HCT116 (cell line): ENCODE results near the gene CACNA1C. TPM values are rescaled to one million over a fixed set of nuclear protein-coding genes. Genes with fewer than 3 reads are reported as not detected.

Experiments used
- ATAC-seq: fragments of 200-7000 bp; cut with Tn5 transposase; 2 replicates; pipeline ENCODE4 v1.9.1; 2020; ENCODE audit warnings: mild to moderate bottlenecking, moderate library complexity
- BruUV-seq: library from RNA; stranded (reverse); fragments of 400-500 nt; replicated peaks from 2 replicates; lab custom pipeline; 2021; lab: Mats Ljungman, UMichigan
- CTCF ChIA-PET: fragments of 300-600 bp; sonication (Branson Sonifier 250); formaldehyde crosslinking; loops from one replicate; lab custom pipeline; 2021; ENCODE audit warnings: antibody characterized with exemption; lab: Charles Lee
- POLR2A ChIA-PET: fragments of 300-600, 350-600 bp; sonication (Branson Sonifier 250); formaldehyde crosslinking; loops from one replicate; lab custom pipeline; 2021; ENCODE audit warnings: antibody characterized with exemption; lab: Charles Lee
- RAD21 ChIA-PET, 2 experiments: fragments of 300-600 bp; sonication (Branson Sonifier 250); formaldehyde crosslinking; loops; one replicate each; lab custom pipeline; 2023; ENCODE audit warnings: low total read pairs in 2 of 2; ENCODE audit not compliant: uncharacterized antibody in 2 of 2, unreplicated experiment in 2 of 2, low non-redundant PET in 1 of 2; lab: Charles Lee
- DNase-seq: peaks from one replicate; pipeline ENCODE4 v3.0.0-alpha.2; 2010; ENCODE audit warnings: low read depth, low spot score
- H2AFZ ChIP-seq: fragments of 200-600 bp; shearing (Covaris generic), sonication (generic); 2 replicates; pipeline ENCODE4 v1.6.1; 2017; ENCODE audit warnings: low read depth, mixed run types, mixed read lengths, antibody characterized with exemption, low read length; ENCODE audit not compliant: poor library complexity, severe bottlenecking
- H3K27ac ChIP-seq: 2 replicates; pipeline ENCODE4 v1.5.1; 2012; ENCODE audit warnings: low read depth, low read length
- H3K27me3 ChIP-seq: fragments of 200-600 bp; sonication (generic); 2 replicates; pipeline ENCODE4 v1.6.1; 2016; ENCODE audit warnings: mixed run types, low read length, mixed read lengths; ENCODE audit not compliant: insufficient read depth
- H3K36me3 ChIP-seq, 2 experiments: fragments of 200-500 bp in 1 of 2; fragments of 200-600 bp in 1 of 2; sonication (Bioruptor generic) in 1 of 2; sonication (generic) in 1 of 2; 2 replicates each; pipeline versions ENCODE4 v1.5.1 to v1.6.1; 2014 to 2016; ENCODE audit warnings: low read length in 2 of 2, inconsistent platforms in 1 of 2, mixed read lengths in 1 of 2, mixed run types in 1 of 2; ENCODE audit not compliant: insufficient read depth in 2 of 2, control insufficient read depth in 1 of 2
- H3K4me1 ChIP-seq, 2 experiments: fragments of 200-600 bp in 1 of 2; sonication (generic) in 1 of 2; 2 replicates each; pipeline versions ENCODE4 v1.5.1 to v1.6.1; 2012 to 2017; ENCODE audit warnings: low read length in 2 of 2, inconsistent platforms in 1 of 2, mild to moderate bottlenecking in 1 of 2, mixed read lengths in 1 of 2, mixed run types in 1 of 2, moderate library complexity in 1 of 2; ENCODE audit not compliant: insufficient read depth in 2 of 2, control insufficient read depth in 1 of 2
- H3K4me2 ChIP-seq: fragments of 200-600 bp; sonication (generic); 2 replicates; pipeline ENCODE4 v1.6.1; 2017; ENCODE audit warnings: mixed run types, low read length, mixed read lengths
- H3K4me3 ChIP-seq, 2 experiments: fragments of 200-600 bp in 1 of 2; sonication (generic) in 1 of 2; replicated peaks in 1 of 2; 2 replicates each; pipeline ENCODE4 v1.5.1; 2011 to 2016; ENCODE audit warnings: low read length in 2 of 2, control low read depth in 1 of 2, low read depth in 1 of 2, mild to moderate bottlenecking in 1 of 2, mixed read lengths in 1 of 2, mixed run types in 1 of 2
- H3K79me2 ChIP-seq: fragments of 200-600 bp; sonication (generic); 2 replicates; pipeline ENCODE4 v1.6.1; 2017; ENCODE audit warnings: mild to moderate bottlenecking, mixed run types, low read length, moderate library complexity, mixed read lengths; ENCODE audit not compliant: insufficient read depth
- H3K9ac ChIP-seq: fragments of 200-600 bp; sonication (generic); 2 replicates; pipeline ENCODE4 v1.6.1; 2016; ENCODE audit warnings: low read length, mixed read lengths
- H3K9me2 ChIP-seq: fragments of 200-600 bp; sonication (generic), shearing (Covaris generic); 2 replicates; pipeline ENCODE4 v1.6.1; 2017; ENCODE audit warnings: mixed run types, mild to moderate bottlenecking, moderate library complexity; ENCODE audit not compliant: insufficient read depth
- H3K9me3 ChIP-seq, 2 experiments: fragments of 200-500 bp in 1 of 2; fragments of 200-600 bp in 1 of 2; sonication (Bioruptor generic) in 1 of 2; sonication (generic) in 1 of 2; 2 replicates each; pipeline ENCODE4 v1.6.1; 2014 to 2017; ENCODE audit warnings: low read length in 2 of 2, mixed read lengths in 2 of 2, inconsistent platforms in 1 of 2, low read depth in 1 of 2, mild to moderate bottlenecking in 1 of 2, mixed run types in 1 of 2, moderate library complexity in 1 of 2; ENCODE audit not compliant: control insufficient read depth in 1 of 2, insufficient read depth in 1 of 2
- H4K20me1 ChIP-seq: fragments of 200-600 bp; sonication (generic), shearing (Covaris generic); 2 replicates; pipeline ENCODE4 v1.6.1; 2017; ENCODE audit warnings: mixed run types, mild to moderate bottlenecking, moderate library complexity; ENCODE audit not compliant: insufficient read depth
- ATF3 ChIP-seq: IDR thresholded peaks from 2 replicates; pipeline ENCODE4 v1.6.1; 2012
- CBX3 ChIP-seq: IDR thresholded peaks from 2 replicates; pipeline ENCODE4 v1.6.1; 2012; ENCODE audit warnings: low read depth
- CEBPB ChIP-seq: IDR thresholded peaks from 2 replicates; pipeline ENCODE4 v1.6.1; 2012; ENCODE audit warnings: low read depth
- CTCF ChIP-seq, 3 experiments: fragments of 200-600 bp in 1 of 3; sonication (generic) in 1 of 3; IDR thresholded peaks in 2 of 3; conservative IDR thresholded peaks in 1 of 3; 2 replicates each; pipeline ENCODE4 v1.5.1; 2012 to 2017; ENCODE audit warnings: low read depth in 2 of 3, low read length in 2 of 3, antibody characterized with exemption in 1 of 3, borderline replicate concordance in 1 of 3, control low read depth in 1 of 3, mild to moderate bottlenecking in 1 of 3, mixed read lengths in 1 of 3, mixed run types in 1 of 3, moderate library complexity in 1 of 3; ENCODE audit not compliant: insufficient read depth in 1 of 3
- EGR1 ChIP-seq: IDR thresholded peaks from 2 replicates; pipeline ENCODE4 v1.6.1; 2012; ENCODE audit warnings: low read depth
- ELF1 ChIP-seq: IDR thresholded peaks from 2 replicates; pipeline ENCODE4 v1.6.1; 2012; ENCODE audit warnings: low read depth, borderline replicate concordance
- FOSL1 ChIP-seq: IDR thresholded peaks from 2 replicates; pipeline ENCODE4 v1.6.1; 2012; ENCODE audit warnings: low read depth
- JUND ChIP-seq: IDR thresholded peaks from 2 replicates; pipeline ENCODE4 v1.6.1; 2012
- MAX ChIP-seq: IDR thresholded peaks from 2 replicates; pipeline ENCODE4 v1.6.1; 2012
- POLR2A ChIP-seq: IDR thresholded peaks from 2 replicates; pipeline ENCODE4 v1.7.0; 2011; ENCODE audit warnings: borderline replicate concordance; ENCODE audit not compliant: insufficient read depth, insufficient read length; ENCODE audit errors: extremely low read depth
- RAD21 ChIP-seq: IDR thresholded peaks from 2 replicates; pipeline ENCODE4 v1.6.1; 2012; ENCODE audit warnings: low read depth, mild to moderate bottlenecking
- REST ChIP-seq: IDR thresholded peaks from 2 replicates; pipeline ENCODE4 v1.6.1; 2012; ENCODE audit warnings: low read depth
- SIN3A ChIP-seq: IDR thresholded peaks from 2 replicates; pipeline ENCODE4 v1.6.1; 2012; ENCODE audit warnings: low read depth
- SP1 ChIP-seq: IDR thresholded peaks from 2 replicates; pipeline ENCODE4 v1.6.1; 2012; ENCODE audit warnings: low read depth
- TCF7L2 ChIP-seq: IDR thresholded peaks from 2 replicates; pipeline ENCODE4 v1.7.0; 2011; ENCODE audit warnings: borderline replicate concordance, inconsistent platforms; ENCODE audit not compliant: insufficient read depth, insufficient read length; ENCODE audit errors: extremely low read depth
- YY1 ChIP-seq: IDR thresholded peaks from 2 replicates; pipeline ENCODE4 v1.6.1; 2011; ENCODE audit warnings: low read length, low read depth, moderate library complexity, mild to moderate bottlenecking; ENCODE audit not compliant: insufficient replicate concordance; ENCODE audit errors: extremely low read depth
- ZBTB33 ChIP-seq: IDR thresholded peaks from 2 replicates; pipeline ENCODE4 v1.6.1; 2011; ENCODE audit warnings: mild to moderate bottlenecking, low read length, moderate library complexity; ENCODE audit not compliant: insufficient replicate concordance; ENCODE audit errors: extremely low read depth
- ZFX ChIP-seq: fragments of 450-650 bp; IDR thresholded peaks from 2 replicates; pipeline ENCODE4 v1.6.1; 2017
- ZNF274 ChIP-seq: fragments of 200-500 bp; sonication (Bioruptor generic); IDR thresholded peaks from 2 replicates; pipeline ENCODE4 v1.6.1; 2014; ENCODE audit warnings: mild to moderate bottlenecking, low read depth, low read length, inconsistent platforms
- intact Hi-C: fragments of 100-400 bp; cut with micrococcal nuclease; formaldehyde crosslinking; loops from 2 replicates; pipeline ENCODE4 v1.10.0; 2022
- total RNA-seq: library from RNA; stranded (reverse); gene quantifications from one replicate; pipeline ENCODE4 v1.2.1, GENCODE V29; 2021; ENCODE audit not compliant: unreplicated experiment

The CACNA1C gene
- total RNA-seq, 1 experiment from 2014 or later: 0.05 TPM

GRCh38 chr12:2167231-2167630 is 114.4 kb downstream of the CACNA1C start:
- no peaks in the 10 kb centered on the region for H3K79me2 ChIP-seq
- TF ChIP-seq ZNF274: no peak
- TF ChIP-seq REST: no peak
- TF ChIP-seq ATF3: no peak
- TF ChIP-seq SP1: no peak
- no peak for TF ChIP-seq ELF1
- TF ChIP-seq CEBPB: no peak
- no peak for TF ChIP-seq MAX
- TF ChIP-seq CBX3: no peak
- TF ChIP-seq RAD21: no peak
- TF ChIP-seq YY1: no peak
- TF ChIP-seq SIN3A: no peak
- TF ChIP-seq CTCF (IDR thresholded peaks at IDR 0.05 in 2 of 3, conservative IDR thresholded peaks at IDR 0.05 in 1 of 3; ENCODE audit: borderline replicate concordance in 1 of 3, insufficient read depth in 1 of 3, low read depth in 2 of 3, low read length in 2 of 3): no peak
- TF ChIP-seq EGR1: no peak
- no peak for TF ChIP-seq ZBTB33
- no peak for TF ChIP-seq JUND
- TF ChIP-seq TCF7L2: no peak
- TF ChIP-seq FOSL1: no peak
- TF ChIP-seq ZFX: no peak
- TF ChIP-seq POLR2A: no peak
- TF ChIP-seq, all 23 proteins: peak for 0
- Histone ChIP-seq H3K9me3 (no peaks in the 10 kb centered on the region), H3K9ac (no peak overlapping the region), H2AFZ (no peak overlapping the region), H3K9me2 (no peaks in the 10 kb centered on the region), H3K4me2 (no peak overlapping the region), H3K27me3 (peaks cover 11% of the 10 kb centered on the region; the same call in 1 of the 2 replicates), H3K27ac (no peak overlapping the region), H4K20me1 (no peaks in the 10 kb centered on the region), H3K4me1 (peaks cover 0 to 21% of the 10 kb centered on the region in 2 experiments; a peak in 2 of 4 replicates), H3K4me3 (no peak overlapping the region), H3K36me3 (no peaks in the 10 kb centered on the region)
- no peak for ATAC-seq
- no TSS peak for BruUV-seq
- ChIA-PET RAD21 (no interaction called here), CTCF (no interaction called here), POLR2A (no interaction called here)
- no peak for DNase-seq
- intact Hi-C loops: no loop called here
